Tibial artery (tissue), 4 donors: ENCODE data around the gene TFDP1.

Experiments used
- DNase-seq, 2 donors: peaks; one replicate each; pipeline ENCODE4 v3.0.0-alpha.2; 2019
- H3K27ac ChIP-seq, 2 donors: fragments of 200-600 bp; sonication (generic) in 1 of 2; 1 replicate in 1 of 2; 2 replicates in 1 of 2; pipeline ENCODE4 v1.5.1; 2018 to 2019; ENCODE audit warnings: mild to moderate bottlenecking in 1 of 2
- H3K27me3 ChIP-seq, 2 donors: fragments of 200-600 bp; sonication (generic) in 1 of 2; one replicate each; pipeline versions ENCODE4 v1.5.1 to v1.6.0; 2016 to 2019
- H3K36me3 ChIP-seq, 3 donors: fragments of 200-600 bp; sonication (generic) in 2 of 3; one replicate each; pipeline ENCODE4 v1.5.1; 2016 to 2019; ENCODE audit warnings: mild to moderate bottlenecking in 2 of 3
- H3K4me1 ChIP-seq, 4 donors: fragments of 200-600 bp; sonication (generic) in 2 of 4; 1 replicate in 3 of 4; 2 replicates in 1 of 4; pipeline ENCODE4 v1.5.1; 2016 to 2019
- H3K4me3 ChIP-seq, 2 donors: fragments of 200-600 bp; sonication (generic) in 1 of 2; 1 replicate in 1 of 2; 2 replicates in 1 of 2; pipeline ENCODE4 v1.5.1; 2018 to 2019; ENCODE audit warnings: mild to moderate bottlenecking in 2 of 2
- H3K9me3 ChIP-seq, 3 donors: fragments of 200-600 bp; sonication (generic) in 1 of 3; one replicate each; pipeline ENCODE4 v1.5.1; 2016 to 2019
- intact Hi-C: fragments of 100-400 bp; cut with DNase I; formaldehyde crosslinking; loops from one replicate; pipeline ENCODE4 v1.15.0; 2023; ENCODE audit warnings: low total_unique reads
- TF ChIP-seq, protein P1 (sequence below), 2 experiments: fragments of 200-600 bp in 1 of 2; fragments of 450-650 bp in 1 of 2; IDR thresholded peaks; one replicate each; pipeline ENCODE4 v1.5.1; 2017 to 2019; ENCODE audit warnings: antibody characterized with exemption in 2 of 2, mild to moderate bottlenecking in 1 of 2, moderate library complexity in 1 of 2

The TFDP1 gene

DNA sequence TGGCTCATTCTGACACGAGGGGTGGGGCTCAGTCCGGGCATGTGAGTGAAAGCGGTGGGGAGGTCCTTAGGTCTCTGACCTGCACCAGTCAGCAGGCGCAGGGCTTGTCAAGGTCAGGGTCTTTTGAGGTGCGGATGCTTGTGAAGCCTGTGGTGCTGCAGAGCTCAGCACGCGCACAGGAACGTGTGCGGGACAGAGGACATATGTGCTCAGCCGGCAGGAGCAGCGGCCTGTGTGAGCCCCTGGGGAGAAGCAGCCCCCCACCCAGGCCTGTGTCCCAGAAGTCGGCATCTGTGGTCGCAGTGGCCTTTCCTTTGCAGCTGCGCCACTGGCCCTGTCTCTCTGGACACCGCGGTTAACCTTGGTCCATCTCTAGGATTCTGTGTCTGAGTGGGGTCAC is 42.6 kb downstream of the TFDP1 start:
- DNase-seq: no peak
- TF ChIP-seq, protein P1, sequence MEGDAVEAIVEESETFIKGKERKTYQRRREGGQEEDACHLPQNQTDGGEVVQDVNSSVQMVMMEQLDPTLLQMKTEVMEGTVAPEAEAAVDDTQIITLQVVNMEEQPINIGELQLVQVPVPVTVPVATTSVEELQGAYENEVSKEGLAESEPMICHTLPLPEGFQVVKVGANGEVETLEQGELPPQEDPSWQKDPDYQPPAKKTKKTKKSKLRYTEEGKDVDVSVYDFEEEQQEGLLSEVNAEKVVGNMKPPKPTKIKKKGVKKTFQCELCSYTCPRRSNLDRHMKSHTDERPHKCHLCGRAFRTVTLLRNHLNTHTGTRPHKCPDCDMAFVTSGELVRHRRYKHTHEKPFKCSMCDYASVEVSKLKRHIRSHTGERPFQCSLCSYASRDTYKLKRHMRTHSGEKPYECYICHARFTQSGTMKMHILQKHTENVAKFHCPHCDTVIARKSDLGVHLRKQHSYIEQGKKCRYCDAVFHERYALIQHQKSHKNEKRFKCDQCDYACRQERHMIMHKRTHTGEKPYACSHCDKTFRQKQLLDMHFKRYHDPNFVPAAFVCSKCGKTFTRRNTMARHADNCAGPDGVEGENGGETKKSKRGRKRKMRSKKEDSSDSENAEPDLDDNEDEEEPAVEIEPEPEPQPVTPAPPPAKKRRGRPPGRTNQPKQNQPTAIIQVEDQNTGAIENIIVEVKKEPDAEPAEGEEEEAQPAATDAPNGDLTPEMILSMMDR (IDR thresholded peaks at IDR 0.05): no peak
- intact Hi-C loops: no loop called here
- no peak overlapping the region for H3K4me3 ChIP-seq
- H3K27me3 ChIP-seq: no peaks in the 10 kb centered on the region
- no peaks in the 10 kb centered on the region for H3K9me3 ChIP-seq
- H3K4me1 ChIP-seq: no peaks in the 10 kb centered on the region
- H3K36me3 ChIP-seq: peaks cover 0 to 37% (median 3%) of the 10 kb centered on the region in 3 donors
- H3K27ac ChIP-seq: no peak overlapping the region

DNA sequence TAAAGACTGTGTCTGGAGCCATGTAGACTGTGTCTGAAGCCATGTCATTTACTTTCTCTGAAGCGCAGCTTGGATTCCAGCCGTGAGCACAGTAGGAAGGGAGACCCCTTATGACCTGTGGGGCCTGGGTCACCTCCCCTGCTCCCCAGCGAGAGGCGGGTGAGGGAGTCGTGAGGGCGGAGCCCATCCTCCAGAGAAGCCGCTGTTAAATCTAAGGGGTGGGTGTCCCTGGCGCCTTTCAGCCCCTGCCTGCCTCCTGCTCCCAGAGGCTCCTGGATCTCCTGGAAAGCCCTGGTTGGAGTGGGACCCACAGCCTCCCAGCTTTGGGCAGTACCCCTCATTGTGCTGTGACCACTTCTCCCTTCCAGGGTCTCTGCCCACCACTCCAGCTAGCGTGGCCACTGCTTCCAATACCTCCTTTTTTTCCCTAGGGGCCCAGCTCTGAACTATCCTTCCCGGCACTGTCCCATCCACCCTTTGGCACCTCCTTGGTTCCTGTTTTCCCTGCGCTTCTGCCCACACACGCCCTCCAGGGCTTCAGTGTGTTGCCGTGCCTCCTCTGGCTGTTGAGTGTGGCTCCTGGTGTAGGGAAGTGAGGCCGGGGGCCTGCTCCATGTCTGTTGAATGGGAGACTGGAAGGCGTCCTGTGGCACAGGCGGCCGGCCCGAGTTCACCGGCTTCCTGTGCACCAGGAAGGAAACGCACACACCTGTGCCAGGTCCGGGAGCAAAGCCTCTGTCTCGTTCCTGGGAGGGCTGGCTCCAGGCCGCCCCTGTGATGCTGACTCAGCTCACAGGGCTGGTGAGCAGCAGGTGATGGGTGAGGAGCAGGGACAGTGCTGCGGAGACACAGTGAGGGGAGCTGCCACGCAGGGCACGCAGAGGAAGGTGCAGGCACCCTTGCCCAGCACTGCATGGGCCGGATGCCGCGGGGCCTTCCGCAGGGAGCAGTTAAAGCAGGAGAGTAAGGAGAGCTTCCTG is 44.0 kb downstream of the TFDP1 start:
- H3K27me3 ChIP-seq: no peaks in the 10 kb centered on the region
- DNase-seq: no peak
- no peaks in the 10 kb centered on the region for H3K4me1 ChIP-seq
- TF ChIP-seq, protein P1 (IDR thresholded peaks at IDR 0.05): no peak
- H3K4me3 ChIP-seq: no peak overlapping the region
- H3K27ac ChIP-seq: no peak overlapping the region
- H3K36me3 ChIP-seq: peaks cover 4 to 42% (median 7%) of the 10 kb centered on the region in 3 donors
- intact Hi-C loops: no loop called here
- H3K9me3 ChIP-seq: no peaks in the 10 kb centered on the region

DNA sequence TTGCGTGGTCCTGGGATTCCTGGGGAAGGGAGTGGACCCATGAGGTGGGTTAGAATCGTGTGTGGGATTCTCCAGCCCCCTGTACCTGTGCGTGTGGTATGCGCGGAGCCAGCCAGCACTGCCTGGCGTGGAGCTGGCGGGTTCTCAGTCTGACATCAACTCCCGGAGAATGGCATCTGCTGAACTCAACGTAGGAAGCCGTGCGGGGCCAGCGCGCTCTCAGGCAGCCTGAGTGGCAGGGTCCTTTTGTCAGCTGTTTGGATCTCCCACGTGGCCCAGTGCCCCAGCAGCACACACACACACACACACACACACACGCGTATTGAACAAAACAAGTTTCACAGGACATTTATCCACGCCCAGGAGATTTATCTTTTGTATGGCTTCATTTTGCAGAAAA is 45.3 kb downstream of the TFDP1 start:
- TF ChIP-seq, protein P1 (IDR thresholded peaks at IDR 0.05): no peak
- H3K27ac ChIP-seq: no peak overlapping the region
- no peaks in the 10 kb centered on the region for H3K27me3 ChIP-seq
- H3K4me1 ChIP-seq: no peaks in the 10 kb centered on the region
- no peaks in the 10 kb centered on the region for H3K9me3 ChIP-seq
- intact Hi-C loops: no loop called here
- H3K36me3 ChIP-seq: peaks cover 4 to 44% (median 18%) of the 10 kb centered on the region in 3 donors
- H3K4me3 ChIP-seq: no peak overlapping the region
- DNase-seq: no peak

DNA sequence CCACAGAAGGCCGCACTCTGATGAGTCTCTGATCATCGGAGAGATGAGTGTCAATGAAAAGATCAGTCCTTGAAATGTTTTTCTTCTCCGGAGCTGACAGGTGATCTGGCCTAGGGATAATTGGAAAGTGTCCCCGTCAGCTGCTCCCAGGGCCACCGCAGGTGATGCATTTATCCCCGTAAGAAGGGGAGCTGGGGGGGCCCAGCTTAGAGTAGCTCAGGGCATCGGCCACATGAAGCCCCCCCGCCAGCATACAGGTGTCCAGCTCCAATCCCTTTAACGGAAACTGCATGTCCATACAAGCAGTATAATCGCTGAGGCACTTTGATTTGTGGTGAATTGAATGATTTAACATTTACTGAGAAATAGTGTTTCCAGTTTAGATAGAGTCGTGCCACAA is 45.7 kb downstream of the TFDP1 start:
- H3K9me3 ChIP-seq: no peaks in the 10 kb centered on the region
- peaks cover 5 to 49% (median 23%) of the 10 kb centered on the region in 3 donors for H3K36me3 ChIP-seq
- H3K27me3 ChIP-seq: no peaks in the 10 kb centered on the region
- H3K4me3 ChIP-seq: no peak overlapping the region
- no peak for DNase-seq
- no peaks in the 10 kb centered on the region for H3K4me1 ChIP-seq
- intact Hi-C loops: no loop called here
- no peak overlapping the region for H3K27ac ChIP-seq
- TF ChIP-seq, protein P1 (IDR thresholded peaks at IDR 0.05): no peak

DNA sequence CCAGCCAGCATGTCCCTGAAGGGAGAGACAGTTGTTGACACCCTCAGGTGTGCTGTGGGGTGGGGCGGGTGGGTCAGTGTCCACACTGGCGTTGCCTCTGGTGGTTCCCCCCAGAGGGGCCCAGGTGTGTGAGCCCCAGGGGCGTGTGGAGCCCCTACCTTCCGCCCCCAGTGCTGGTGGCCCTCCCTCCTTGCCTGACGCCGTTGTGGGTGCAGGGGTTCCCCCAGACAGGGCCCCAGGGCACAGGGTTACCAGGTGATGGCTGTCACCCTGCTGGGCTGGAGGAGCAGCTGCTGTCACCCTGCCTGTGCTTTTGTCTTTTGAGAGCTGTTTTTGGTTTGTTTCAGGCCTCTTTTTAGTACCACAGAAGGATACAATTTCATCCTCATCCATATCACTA is 46.3 kb downstream of the TFDP1 start:
- DNase-seq: no peak
- TF ChIP-seq, protein P1 (IDR thresholded peaks at IDR 0.05): no peak

More for the DNA sequence above, 46.3 kb downstream of the TFDP1 start:
- H3K9me3 ChIP-seq: no peaks in the 10 kb centered on the region
- no peak overlapping the region for H3K4me3 ChIP-seq
- H3K27me3 ChIP-seq: no peaks in the 10 kb centered on the region
- H3K36me3 ChIP-seq: peaks cover 9 to 54% (median 28%) of the 10 kb centered on the region in 3 donors
- H3K27ac ChIP-seq: no peak overlapping the region
- no peaks in the 10 kb centered on the region for H3K4me1 ChIP-seq
- intact Hi-C loops: no loop called here
